ENCODE results near the gene DSG4.

The DSG4 gene

GRCh38 chr18:31430554-31430953, 54.0 kb downstream of the DSG4 start:
- TF ChIP-seq ZFX (IDR thresholded peaks at IDR 0.05; ENCODE audit: borderline replicate concordance) (no peak), CTCF (IDR thresholded peaks at IDR 0.05) (no peak)
- no peak overlapping the region for H3K27ac ChIP-seq

- no peak overlapping the region for H3K27ac ChIP-seq
- TF ChIP-seq CTCF (IDR thresholded peaks at IDR 0.05) (no peak), ZFX (IDR thresholded peaks at IDR 0.05; ENCODE audit: borderline replicate concordance) (no peak)
Measured at GRCh38 chr18:31432316-31432715, 55.7 kb downstream of the DSG4 start.

DNA sequence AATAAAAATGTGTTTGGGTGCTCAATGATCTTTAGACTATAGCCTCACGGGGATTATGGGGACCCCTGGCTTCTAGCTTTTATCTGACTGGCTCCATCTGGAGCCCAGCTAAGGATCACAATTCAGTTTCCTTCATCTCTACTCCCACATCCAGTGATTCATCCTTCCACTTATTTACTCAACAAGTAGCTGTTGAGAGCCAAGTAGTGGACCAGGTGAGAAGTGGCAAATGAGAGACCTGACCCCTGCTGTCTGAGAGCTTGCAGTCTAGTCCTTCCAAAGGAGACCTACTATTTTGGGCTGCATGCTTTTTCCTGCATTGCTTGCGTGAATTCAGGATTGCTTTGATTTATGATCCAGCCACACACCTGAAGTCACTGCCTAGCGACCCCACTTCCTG, 60.2 kb downstream of the DSG4 start:
- H3K27ac ChIP-seq: no peak overlapping the region
- no peak for TF ChIP-seq CTCF (IDR thresholded peaks at IDR 0.05)
- TF ChIP-seq ZFX (IDR thresholded peaks at IDR 0.05; ENCODE audit: borderline replicate concordance): no peak

DNA sequence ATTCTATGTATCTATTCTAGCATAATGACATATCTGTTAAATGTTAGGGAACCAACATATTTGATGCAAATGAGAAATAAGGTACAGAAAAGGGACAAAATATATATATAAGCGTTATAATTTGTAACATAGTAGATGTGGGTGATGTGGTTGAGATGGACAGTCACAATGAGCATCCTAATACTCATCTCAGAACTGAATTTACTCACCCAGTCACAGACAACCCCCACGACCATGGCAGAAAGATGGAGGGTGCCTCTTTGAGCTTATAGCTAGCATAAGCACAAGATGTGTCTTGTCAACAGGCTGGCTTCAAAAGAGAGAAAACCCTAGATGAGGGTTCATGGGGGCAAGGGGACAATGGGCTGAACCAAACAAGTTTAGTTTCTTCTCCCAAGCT, 61.8 kb downstream of the DSG4 start:
- TF ChIP-seq CTCF (IDR thresholded peaks at IDR 0.05) (no peak), ZFX (IDR thresholded peaks at IDR 0.05; ENCODE audit: borderline replicate concordance) (no peak)
- H3K27ac ChIP-seq: no peak overlapping the region

DNA sequence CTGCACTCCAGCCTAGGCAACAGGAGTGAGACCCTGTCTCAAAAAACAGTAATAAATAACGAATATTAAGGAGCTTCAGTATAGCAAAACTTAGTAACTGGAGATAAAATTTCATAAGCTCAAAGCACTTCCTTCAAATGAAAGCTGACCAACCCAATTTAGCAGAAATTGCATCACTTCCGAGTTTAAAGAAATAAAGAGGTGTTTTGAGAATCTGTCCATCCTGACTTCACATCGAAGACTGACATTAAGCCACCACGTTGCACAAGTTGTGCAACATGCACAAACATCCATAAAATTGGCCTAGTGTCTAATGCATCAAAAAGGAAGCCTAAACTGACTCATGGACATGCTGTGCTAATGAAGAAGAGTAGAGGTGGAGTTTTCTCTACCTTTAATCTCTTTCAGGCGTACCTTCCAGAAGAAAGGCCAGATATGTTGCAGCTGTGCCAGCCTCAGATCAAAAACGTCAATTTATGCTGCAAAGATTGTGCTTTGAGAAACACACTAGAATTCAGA, 63.3 kb downstream of the DSG4 start:
- no peak overlapping the region for H3K27ac ChIP-seq
- no peak for TF ChIP-seq CTCF (IDR thresholded peaks at IDR 0.05)
- no peak for TF ChIP-seq ZFX (IDR thresholded peaks at IDR 0.05; ENCODE audit: borderline replicate concordance)

DNA sequence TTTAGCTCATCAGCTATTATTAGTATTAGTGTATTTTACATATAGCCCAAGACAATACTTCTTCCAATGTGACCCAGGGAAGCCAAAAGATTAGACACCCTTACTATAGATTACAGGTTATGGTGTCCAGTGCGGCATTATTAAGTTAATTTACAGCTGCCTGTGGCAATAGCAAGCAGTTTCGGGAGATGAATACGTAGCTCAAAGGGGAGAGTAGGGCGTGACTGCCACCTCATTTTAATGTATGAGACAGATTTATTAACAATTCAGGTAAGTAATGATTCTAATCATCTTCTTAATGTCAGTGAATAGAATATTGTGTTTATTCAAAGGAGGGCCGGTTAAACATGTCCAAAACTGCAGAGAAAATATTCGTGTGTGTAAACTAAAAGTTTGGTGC, 64.2 kb downstream of the DSG4 start:
- H3K27ac ChIP-seq: no peak overlapping the region
- TF ChIP-seq CTCF (IDR thresholded peaks at IDR 0.05): no peak
- TF ChIP-seq ZFX (IDR thresholded peaks at IDR 0.05; ENCODE audit: borderline replicate concordance): no peak

- H3K27ac ChIP-seq: no peak overlapping the region
- TF ChIP-seq CTCF (IDR thresholded peaks at IDR 0.05) (no peak), ZFX (IDR thresholded peaks at IDR 0.05; ENCODE audit: borderline replicate concordance) (no peak)
Measured at GRCh38 chr18:31441493-31441892, 64.9 kb downstream of the DSG4 start.
